ENCODE measurements around the gene FAM24B.

DNA sequence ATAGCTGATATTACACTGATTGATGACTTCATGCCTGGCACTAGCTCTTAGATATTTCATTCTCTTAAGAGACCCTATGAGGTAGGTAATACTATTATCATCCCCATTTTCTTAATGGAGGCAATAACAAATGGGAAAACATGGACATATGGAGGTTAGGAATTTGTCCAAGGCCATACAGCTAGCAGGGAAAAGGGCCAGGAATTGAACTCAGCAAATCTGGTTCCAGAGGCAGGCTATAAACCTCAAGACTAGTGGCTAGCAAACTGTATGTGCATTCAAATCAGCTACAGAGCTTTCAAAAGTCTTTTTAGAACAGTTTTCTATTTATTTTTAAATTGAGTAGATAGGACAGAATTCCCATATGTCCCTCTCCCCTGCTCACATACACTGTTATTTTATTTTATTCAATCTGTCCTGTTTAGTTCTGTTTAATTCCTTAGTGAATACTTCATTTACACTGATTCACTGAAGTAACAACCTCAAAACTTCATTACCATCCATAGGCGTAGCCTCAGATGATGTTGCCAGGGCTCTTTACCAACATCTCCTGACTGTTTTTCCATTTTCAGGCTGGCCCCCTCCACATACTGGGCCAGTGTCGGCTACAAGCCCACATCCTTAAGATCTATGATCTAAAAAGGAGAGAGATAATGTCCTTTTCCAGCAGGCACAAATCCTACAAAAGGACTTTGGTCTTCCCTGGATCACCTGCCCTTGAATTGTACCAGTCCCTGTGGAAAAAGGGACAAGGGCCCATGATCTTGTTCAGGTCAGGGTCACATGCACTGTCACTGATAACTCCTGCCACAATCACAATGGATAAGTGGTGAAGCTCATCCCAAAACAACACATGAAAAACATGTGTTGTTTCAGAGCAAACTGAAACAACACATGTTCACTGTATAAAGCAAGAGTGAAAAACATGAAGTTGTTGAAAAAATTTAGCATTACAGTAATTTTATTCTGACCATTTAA lies 15.9 kb downstream of the FAM24B start:
- no peak for TF ChIP-seq EP300 (IDR thresholded peaks at IDR 0.05)
- TF ChIP-seq, protein P1, sequence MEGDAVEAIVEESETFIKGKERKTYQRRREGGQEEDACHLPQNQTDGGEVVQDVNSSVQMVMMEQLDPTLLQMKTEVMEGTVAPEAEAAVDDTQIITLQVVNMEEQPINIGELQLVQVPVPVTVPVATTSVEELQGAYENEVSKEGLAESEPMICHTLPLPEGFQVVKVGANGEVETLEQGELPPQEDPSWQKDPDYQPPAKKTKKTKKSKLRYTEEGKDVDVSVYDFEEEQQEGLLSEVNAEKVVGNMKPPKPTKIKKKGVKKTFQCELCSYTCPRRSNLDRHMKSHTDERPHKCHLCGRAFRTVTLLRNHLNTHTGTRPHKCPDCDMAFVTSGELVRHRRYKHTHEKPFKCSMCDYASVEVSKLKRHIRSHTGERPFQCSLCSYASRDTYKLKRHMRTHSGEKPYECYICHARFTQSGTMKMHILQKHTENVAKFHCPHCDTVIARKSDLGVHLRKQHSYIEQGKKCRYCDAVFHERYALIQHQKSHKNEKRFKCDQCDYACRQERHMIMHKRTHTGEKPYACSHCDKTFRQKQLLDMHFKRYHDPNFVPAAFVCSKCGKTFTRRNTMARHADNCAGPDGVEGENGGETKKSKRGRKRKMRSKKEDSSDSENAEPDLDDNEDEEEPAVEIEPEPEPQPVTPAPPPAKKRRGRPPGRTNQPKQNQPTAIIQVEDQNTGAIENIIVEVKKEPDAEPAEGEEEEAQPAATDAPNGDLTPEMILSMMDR (IDR thresholded peaks at IDR 0.05), result no peak
- TF ChIP-seq POLR2A (IDR thresholded peaks at IDR 0.05), result no peak

Data from tibial nerve (tissue), 4 donors.